HG03354 (cell line): ENCODE measurements around the gene SPATA32.
"Not testable (repeated sequence)": the region's sequence is repeated elsewhere in the genome, so short reads cannot be mapped to it uniquely, and the experiment has no call there.

Source experiments
- ATAC-seq: cut with Tn5 transposase; IDR thresholded peaks from one replicate; pipeline ENCODE4 v1.9.1; 2021; ENCODE audit warnings: mild to moderate bottlenecking; ENCODE audit not compliant: unreplicated experiment, poor library complexity, severe bottlenecking

Gene SPATA32, protein sequence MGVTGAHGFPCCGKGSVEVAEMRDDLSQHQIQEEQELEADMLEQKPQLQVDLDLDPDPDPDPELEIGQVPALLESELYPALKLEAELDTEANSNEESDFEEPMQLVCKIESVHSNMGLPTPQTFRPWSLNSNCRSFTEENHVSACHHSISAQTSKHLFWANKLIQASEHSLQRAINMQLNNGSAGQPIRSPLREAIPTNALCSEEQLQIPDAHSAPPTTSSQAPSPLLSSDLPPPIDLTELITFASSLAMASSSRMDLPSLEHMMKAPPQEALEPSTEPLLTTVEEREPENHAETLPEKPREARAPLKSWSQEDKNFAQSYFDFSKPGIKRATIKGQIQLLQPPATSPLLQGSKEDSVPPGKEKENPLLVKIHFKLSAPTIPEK

DNA sequence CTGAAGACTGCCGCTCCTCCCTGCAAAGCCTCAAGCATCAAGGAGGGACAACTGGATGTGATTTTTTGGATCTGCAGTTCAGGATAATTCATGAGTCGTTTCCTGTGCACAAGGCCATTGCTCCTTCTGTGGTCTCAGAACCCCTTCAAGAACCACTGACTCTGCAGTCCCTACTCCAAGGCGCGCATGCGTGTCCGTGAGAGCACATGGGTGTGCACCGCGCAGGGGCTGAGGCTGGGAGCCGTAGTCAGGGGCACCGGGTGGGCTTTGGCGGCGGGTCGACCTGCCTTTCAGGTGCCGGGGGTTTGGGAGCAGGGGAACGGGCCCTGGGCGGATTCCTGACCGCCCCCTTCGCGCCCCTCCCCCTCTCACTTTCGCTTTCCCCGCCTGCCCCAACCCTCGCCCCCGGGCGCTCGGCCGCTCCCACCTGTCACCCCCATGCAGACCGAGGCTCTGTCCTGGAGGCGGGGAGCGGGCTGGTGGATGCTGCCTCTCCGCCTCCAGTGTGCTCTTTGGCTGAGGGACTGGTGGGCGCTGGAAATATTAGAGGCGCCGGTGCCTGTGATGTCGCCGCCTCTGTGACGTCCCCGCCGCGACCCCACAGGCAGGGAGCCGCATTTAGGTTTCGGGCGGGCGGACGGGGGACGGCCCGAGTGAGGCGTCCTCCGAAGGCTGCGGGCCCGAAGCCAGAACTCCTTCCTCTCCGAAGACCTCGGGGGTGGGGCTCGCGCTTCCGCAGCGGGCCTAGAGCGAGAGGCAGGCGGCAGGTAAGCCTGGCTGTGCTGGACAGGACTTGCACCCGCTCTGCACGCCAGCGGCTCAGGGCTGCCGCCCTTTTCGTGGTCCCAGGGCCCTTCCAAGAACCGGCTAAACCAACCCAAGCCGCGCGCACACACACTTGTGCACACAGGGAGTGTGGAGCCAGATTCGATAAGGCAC lies at the start of gene SPATA32:
TSS of gene SPATA32 (minus strand) at position 518 of the 939 bp plus-strand sequence. CDS start at position 440, 78 bp downstream.
- peak; percentile 63 for ATAC-seq

DNA sequence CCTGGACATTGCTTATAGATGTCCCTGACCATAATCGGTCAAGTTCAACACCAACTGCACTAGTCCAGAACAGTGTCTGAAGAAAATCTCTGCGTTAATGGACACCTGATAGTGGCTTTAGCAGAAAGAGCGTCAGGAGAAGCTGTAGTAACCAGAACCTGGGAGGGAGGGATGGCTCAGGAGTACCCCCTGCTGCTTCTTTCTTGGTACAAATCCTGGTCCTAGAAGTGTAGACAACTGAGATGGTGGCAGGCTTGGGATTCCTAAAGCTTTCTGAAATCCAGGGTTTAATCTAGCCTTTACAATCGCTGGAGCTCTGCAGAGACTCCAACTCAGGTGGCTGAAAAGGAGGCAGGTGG lies 49.5 kb upstream of the SPATA32 start:
- no peak for ATAC-seq

DNA sequence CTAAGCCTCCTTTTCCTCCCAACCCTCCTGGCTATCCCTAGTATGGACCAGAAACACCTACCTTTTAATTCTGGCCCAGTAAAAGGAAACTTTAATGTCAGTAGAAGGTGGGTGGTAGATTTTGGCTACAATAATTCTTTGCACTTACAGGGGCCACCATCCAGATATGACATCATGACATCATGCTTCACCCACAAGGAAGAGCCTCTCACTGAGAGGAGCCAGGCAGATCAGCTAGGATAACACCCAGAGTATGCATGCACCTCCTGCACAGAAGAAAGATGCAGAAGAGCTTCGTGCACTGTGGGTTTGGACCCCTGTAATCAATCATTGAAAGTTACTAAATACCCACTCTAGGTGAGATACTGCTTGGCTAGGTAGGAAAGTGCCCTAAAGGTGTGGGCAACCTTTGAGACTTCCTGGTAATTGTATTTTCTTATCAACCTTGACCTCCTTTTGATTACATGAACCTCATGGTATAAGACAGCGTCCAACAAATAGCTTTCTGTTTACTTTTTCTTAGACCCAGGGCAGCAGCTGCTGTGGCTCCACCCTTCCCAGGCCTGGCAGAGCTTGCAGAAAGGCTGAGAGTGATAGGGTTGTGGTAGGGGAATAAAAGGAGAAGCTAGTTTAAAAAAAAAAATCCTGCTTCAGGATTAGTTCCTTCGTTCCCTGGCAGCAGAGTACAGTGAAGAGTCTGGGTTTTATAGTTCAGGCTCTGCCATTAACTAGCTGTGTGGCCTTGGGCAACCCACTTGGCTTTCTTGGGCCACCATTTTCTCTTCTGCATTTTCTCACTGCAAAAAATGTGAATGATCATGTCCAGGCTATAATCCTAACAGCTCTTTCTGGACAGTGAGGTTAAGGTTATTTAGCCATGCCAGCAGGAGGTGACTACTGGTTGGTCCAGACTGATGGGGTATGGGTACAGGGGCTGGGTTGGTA lies 48.8 kb upstream of the SPATA32 start:
- ATAC-seq, result no peak

DNA sequence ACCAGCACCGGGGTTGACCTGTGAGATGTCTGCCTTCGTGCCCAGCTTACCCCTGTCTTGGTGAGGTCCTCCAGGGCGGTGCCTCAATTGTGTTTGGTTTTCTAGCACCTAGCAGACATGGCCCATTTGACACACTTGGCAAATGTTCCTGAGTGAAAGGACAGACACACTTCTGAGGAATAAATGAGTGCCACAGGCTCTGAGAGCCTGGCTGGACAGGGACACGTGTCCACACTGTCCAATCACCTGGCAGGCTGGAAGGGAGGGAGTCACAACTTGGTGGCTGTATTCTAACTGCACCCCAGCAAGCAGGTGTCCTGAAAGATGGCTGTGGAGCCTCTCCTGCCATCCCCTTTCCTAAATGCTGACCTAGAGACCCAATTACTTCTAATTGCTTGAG lies 47.5 kb upstream of the SPATA32 start:
- ATAC-seq, result no peak

DNA sequence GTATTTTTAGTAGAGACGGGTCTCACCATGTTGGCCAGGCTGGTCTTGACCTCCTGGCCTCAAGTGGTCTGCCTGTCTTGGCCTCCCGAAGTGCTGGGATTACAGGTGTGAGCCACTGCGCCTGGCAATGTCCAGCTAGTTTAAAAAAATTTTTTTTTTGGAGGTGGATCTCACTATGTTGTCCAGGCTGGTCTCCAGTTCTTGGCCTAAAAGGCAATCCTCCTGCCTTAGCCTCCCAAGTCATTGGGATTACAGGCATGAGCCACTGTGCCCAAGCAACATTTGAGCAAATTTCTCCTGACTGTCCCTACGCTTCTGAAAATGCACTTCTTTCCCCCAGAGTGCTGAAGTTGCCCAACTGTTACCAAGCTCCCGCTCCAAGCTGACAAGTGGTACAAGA lies 46.9 kb upstream of the SPATA32 start:
- ATAC-seq, result no peak

DNA sequence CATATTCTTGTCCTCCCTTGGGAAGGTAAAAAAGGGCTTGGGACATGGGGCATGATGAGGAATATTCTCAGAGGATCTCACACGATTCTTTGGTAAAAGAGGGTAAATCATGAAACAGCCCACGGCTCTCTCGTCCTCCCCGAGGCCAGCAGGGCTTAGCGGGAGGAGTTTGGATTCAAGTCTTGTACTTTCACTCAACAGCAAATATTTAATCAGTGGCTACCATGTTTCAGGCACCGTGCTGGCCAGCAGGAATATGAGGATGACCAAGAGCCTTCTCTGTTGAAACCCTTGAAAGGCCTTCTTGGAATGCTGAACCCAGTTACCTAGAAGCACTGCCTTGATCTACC lies 46.1 kb upstream of the SPATA32 start:
- ATAC-seq, result no peak

DNA sequence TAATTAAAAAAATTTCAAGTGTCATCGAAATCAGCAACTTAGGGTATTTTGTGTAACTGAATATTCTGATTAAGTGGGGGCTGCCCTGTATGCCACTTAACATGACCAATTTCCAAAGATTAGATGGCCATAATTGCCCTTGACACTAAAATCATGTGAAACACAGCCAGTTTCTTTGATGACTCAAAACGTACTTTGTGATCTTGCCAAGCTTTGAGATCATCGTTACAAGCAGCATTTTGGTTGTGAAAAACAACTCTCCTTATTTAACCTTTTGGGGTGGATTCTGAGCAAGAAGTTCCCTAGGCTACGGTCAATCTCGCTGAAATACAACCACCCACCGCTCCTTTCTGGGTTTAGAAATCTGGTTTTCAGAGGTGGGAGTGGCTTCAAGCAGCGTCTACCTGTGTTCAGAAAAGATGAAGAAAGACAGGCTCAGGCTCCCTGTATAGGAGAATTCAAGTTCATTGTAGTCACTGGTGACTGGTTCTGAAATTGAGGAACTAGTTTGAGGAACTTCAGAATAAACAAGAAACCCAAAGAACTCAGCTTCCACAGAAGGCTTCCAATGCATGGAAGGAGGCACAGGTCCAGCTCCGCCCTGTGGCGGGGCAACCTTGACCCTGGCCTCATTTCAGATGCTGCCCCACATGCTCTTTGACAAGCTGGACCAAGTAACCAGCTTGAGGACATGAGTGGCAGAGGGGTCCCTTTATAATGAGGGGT lies 45.6 kb upstream of the SPATA32 start:
- ATAC-seq, result no peak

DNA sequence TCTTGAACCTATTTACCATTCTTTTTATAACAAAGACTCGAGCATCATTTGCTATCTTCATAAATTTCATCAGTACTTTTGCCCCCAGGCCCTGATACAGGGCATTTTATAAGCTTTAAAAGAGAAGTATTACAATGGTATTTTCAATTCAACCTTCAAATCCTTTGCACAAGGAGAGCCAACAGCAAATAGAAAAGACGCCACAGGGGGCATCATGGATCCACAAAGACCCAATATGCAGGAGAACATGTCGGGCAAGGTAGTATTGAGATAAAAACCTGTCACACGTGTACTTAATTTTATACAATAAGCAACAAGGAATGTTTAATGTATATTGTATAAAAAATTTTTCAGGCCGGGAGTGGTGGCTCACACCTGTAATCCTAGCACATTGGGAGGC lies 44.7 kb upstream of the SPATA32 start:
- ATAC-seq, result no peak

DNA sequence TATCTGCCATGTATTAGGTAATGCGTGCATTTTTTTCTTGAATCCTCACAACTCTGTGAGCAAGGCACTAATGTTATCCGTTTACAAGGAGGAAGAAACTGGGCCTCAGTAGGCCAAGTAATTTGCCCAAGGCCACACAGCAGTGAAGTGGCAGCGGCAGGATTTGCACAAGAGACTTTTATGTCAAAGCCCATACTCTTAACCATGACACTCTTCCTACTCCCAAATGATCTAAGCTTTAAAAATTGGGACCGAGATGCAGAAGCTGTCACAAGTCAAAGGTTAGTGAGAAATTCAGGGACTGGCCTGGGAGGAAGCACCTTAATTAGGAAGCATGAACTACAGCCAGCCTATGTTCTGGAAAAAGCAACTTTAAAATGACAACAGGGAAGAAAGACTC lies 44.2 kb upstream of the SPATA32 start:
- ATAC-seq, result no peak

DNA sequence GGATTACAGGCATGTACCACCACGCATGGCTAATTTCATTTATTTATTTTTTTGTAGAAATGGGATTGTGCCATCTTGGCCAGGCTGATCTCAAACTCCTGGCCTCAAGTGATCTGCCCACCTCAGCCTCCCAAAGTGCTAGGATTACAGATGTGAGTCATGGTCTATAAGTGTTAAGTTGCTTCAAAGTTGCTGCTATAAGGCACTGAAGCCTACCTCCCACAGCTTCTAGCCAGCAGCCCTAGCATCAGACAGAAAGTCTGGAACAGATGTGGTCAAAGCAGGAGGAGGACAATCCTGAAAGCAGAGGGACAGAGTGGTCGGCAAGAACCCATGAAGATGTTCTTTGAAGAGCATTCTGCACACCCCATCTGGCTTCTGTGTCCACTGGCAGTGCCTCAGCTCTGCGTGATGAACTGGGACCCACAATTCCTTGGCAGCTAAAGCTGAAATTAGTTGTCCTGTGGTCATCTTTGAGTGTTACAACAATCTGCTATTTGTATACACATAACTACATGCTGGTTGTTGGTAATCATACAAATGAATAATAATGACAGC lies 43.7 kb upstream of the SPATA32 start:
- no peak for ATAC-seq

DNA sequence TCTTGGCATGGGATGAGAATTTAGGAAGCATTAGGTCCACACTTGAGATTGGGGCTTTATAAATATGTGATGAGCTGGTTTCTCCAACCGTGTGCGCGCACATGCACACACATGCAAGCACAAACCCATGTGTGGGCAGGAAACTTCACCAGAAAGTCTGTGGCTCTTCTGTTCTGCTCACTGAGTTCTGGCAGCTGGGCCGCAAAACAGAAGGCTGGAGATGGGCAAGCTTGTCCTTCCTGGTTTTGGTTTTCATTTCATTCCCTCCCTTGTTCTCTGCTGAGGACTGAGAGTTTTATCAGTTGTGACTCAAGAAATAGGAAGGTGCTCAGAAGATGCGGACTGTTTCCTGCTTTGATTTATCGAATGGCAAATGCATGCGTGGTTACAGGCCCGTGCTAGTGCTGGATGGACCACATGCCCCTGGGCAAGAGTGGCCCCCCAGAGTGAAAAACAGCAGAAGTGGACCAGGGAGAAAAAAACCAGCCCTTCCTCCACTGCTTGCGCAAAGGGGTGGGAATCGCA lies 40.8 kb upstream of the SPATA32 start:
- ATAC-seq, result peak; percentile 46

DNA sequence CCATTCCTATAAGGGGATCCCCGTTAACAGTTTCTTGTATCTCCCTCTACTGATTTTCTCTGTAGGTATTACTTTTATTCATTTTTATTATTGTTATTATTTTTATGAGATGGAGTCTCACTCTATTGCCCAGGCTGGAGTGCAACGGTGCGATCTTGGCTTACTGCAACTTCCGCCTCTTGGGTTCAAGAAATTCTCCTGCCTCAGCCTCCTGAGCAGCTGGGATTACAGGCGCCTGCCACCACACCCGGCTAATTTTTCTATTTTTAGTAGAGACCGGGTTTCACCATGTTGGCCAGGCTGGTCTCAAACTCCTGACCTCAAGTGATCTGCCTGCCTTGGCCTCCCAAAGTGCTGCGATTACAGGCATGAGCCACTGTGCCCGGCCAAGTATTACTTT lies 40.3 kb upstream of the SPATA32 start:
- ATAC-seq, result not testable (repeated sequence)

DNA sequence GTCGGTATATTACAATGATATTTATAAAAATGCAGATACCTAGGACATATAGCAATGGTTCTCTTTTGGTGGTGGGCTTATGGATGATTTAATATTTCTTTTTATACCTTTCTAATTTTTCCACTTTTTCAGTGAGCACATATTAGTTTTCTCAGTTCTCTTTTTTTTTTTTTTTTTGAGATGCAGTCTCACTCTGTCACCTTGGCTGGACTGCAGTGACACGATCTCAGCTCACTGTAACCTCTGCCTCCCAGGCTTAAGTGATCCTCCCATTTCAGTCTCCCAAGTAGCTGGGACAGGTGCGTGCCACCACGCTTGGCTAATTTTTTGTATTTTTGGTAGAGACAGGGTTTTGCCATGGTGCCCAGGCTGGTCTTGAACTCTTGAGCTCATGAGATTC lies 39.8 kb upstream of the SPATA32 start:
- ATAC-seq, result no peak

DNA sequence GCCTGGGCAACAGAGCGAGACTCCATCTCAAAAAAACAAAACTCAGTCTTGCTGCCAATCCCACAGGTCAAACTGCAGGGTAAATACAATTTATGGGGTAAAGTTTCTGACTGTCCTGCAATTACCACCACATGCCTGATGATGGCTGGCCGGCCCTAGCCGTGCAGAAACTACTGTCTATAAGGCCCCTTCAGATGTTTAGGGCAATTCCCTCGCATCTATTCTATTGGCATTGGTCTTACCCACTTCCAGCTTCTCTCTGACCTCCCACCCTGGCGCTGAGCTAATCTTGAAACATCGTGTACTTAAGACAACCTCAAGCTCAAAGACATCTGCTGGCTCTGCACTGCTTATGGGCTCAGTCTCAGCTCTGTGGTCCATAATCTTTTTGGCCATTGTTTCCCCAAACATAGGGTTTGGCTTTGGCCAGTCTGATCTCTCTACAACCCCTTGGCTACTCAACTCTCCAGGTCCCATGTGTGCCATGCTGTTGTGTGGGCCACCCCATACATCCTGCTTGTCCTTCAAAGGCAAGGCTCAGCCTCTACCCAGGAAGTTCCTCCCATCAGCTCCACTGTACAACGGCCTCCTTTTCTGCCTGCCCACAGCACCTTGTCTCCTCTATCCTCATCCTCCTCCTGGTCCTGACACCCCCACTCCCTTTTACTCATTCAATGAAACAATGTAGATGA lies 38.3 kb upstream of the SPATA32 start:
- no peak for ATAC-seq

DNA sequence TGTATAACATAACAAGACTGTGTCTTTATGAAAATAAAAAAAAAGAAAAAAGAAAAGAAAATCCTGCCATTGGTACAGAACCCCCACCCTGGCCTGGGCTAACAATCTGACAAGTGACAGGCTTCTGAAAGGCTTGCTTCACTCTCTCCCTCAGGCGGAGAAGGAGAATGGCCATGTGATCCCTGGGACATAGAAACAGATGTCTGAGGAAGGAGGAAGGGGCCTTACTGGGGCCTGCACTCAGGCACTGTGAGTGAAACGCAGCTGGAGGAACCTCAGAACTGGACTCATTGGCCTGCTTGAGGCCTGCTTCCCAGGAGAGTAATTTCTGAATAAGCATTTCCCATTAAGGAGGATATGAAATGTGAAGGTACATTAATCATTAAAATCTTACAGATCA lies 37.5 kb upstream of the SPATA32 start:
- ATAC-seq, result no peak

DNA sequence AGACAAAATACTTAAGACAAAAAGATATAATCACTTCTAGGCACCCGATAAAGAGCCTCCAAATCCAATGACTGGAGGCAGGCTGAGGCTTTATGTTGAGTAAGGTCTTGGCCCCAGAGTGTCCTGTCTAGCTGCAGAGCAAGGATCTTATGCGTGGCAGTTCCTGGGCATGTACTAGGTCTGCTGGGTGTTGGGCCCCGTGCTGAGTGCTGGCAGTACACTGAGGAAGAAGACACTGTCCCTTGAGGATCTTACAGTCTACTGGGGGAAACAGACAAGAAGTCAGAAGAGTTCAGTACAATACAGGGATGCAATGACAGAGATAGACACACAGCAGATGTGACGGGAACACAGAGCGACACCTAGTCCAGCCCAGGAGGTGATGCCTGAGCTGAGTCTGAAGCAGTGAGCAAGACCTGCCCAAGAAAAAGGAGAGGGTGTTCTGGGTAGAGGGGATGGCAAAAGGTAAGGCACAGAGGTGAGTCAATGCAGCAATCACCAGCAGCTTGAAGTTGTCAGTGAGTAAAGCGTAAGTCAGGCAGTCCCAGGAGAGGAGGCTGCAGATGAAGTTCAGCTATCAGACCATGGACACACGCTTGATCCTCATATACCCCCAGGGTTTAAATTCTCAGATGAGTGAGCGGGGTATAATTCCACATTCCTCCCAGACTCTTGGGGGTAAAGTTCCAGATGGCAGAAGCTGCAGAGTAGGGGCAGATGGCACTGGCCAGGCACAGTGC lies 36.8 kb upstream of the SPATA32 start:
- ATAC-seq, result no peak

DNA sequence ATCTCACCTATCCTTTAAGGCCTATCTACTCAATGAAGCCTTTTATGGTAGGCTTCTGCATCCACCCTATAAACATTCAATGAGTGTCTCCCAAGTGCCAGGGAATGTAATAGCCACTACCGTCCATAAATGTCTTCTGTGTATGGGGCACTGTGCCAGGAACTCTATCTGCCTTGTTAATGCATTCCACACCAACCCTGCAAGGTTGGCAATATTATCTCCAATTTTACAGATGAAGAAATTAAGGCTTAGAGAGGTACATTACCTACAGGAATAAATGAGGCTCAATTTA lies 34.9 kb upstream of the SPATA32 start:
- ATAC-seq, result no peak
